ENCODE data around the gene NFKBIB. TPM values are rescaled to one million over a fixed set of nuclear protein-coding genes. Genes with fewer than 3 reads are reported as not detected.

NFKBIB gene
- total and polyA plus RNA-seq, 2 donors (not counting 3 experiments of a cell fraction or from before 2014, with no cell fraction given), result 25.0 to 30.8 TPM

- no TSS peak for BruUV-seq (replicated peaks)
- peaks cover 24% of the 10 kb centered on the region for H3K79me2 ChIP-seq (ENCODE audit: control insufficient read depth, insufficient read depth, low read length)
- TF ChIP-seq POLR2AphosphoS5 (IDR thresholded peaks at IDR 0.05; ENCODE audit: insufficient read depth, low read depth, low read length), result peak; percentile 90
- TF ChIP-seq MYC (IDR thresholded peaks at IDR 0.05; ENCODE audit: low read depth, low read length), result peak; percentile 64
- no peak for TF ChIP-seq GATA2 (IDR thresholded peaks at IDR 0.05; ENCODE audit: insufficient read depth, insufficient read length, low read depth, low read length)
- TF ChIP-seq MAX (IDR thresholded peaks at IDR 0.05; ENCODE audit: insufficient read depth, insufficient read length), result peak; percentile 97
- TF ChIP-seq POLR2A (IDR thresholded peaks at IDR 0.05; ENCODE audit: low read depth, low read length), result peak; percentile 34
- TF ChIP-seq EZH2 (IDR thresholded peaks at IDR 0.05; ENCODE audit: borderline replicate concordance, low read depth, low read length, severe bottlenecking), result no peak
- FAIRE-seq, result peak; percentile 87
- H3K27me3 ChIP-seq (ENCODE audit: control insufficient read depth in 2 of 2, insufficient read depth in 2 of 2, low read length in 2 of 2), result no peaks in the 10 kb centered on the region
- H2AFZ ChIP-seq (ENCODE audit: low read depth, low read length), result peak overlapping the region; percentile 10
- H3K9me1 ChIP-seq (replicated peaks; ENCODE audit: control insufficient read depth, extremely low read depth, insufficient read depth, low read length), result no peaks in the 10 kb centered on the region
- peak; percentile 86 for DNase-seq (ENCODE audit: low read depth, low spot score)
- peaks cover 34% of the 10 kb centered on the region for H3K4me1 ChIP-seq (ENCODE audit: control insufficient read depth, extremely low read depth, insufficient read depth, low read length)
- ChIA-PET CTCF (interaction anchor here (1.0 to 2.8 kb wide), 7 partner anchors 12 to 82 kb away, joined by 3 to 19 read pairs (median 5); partner anchors contain the start of gene NFKBIB), POLR2A (interaction anchor here (0.7 to 0.9 kb wide), 2 partner anchors 20 to 48 kb away, joined by 3 read pairs; partner anchors contain the start of genes ECH1, NFKBIB and SIRT2)
- peak overlapping the region; percentile 78 for H3K27ac ChIP-seq (ENCODE audit: insufficient read depth, low read depth, low read length)
- H3K4me2 ChIP-seq (ENCODE audit: insufficient read depth, low read length), result peak overlapping the region; percentile 72
- H3K4me3 ChIP-seq (replicated peaks in 1 of 3; ENCODE audit: insufficient read depth in 1 of 3, low read depth in 1 of 3, low read length in 3 of 3), result peak overlapping the region in 2 of 3 experiments; percentile 54 to 78
- H3K9ac ChIP-seq (replicated peaks; ENCODE audit: extremely low read depth, insufficient read depth, low read length), result peak overlapping the region; percentile 82
- intact Hi-C loops (cut with micrococcal nuclease) (loop anchor here (1.0 to 10.0 kb wide), 2 partner anchors 11 to 207 kb away; partner anchors contain the start of gene ACTN4), dilution Hi-C loops (cut with MboI; ENCODE audit: extremely low pct_ligation_motif_present, low sequenced_read_pairs) (no loop called here)
- H3K36me3 ChIP-seq (ENCODE audit: control insufficient read depth in 2 of 2, extremely low read depth in 1 of 2, insufficient read depth in 2 of 2, low read length in 2 of 2), result peaks cover 7% of the 10 kb centered on the region in 2 experiments
- no peaks in the 10 kb centered on the region for H4K20me1 ChIP-seq (replicated peaks; ENCODE audit: control insufficient read depth, extremely low read depth, insufficient read depth, low read length)
- no peaks in the 10 kb centered on the region for H3K9me3 ChIP-seq (replicated peaks; ENCODE audit: control insufficient read depth, insufficient read depth, low read length)
Measured at GRCh38 chr19:38851622-38852230, 48.0 kb upstream of the NFKBIB start.

All from endothelial cell of umbilical vein (primary cell).